GM23338 (cell line): ENCODE data around the gene TMEM121. TPM values are rescaled to one million over a fixed set of nuclear protein-coding genes. Genes with fewer than 3 reads are reported as not detected.

ENCODE experiments used
- ATAC-seq: fragments of 200-7000 bp; cut with Tn5 transposase; 3 replicates; pipeline ENCODE4 v1.9.1; 2020
- DNase-seq: peaks from one replicate; pipeline ENCODE4 v3.0.0-alpha.2; 2015; ENCODE audit warnings: low spot score
- H2AFZ ChIP-seq: fragments of 200-600 bp; sonication (generic); 2 replicates; pipeline ENCODE4 v1.8.0; 2016; ENCODE audit warnings: antibody characterized with exemption, mild to moderate bottlenecking, moderate library complexity
- H3F3A ChIP-seq: fragments of 200-600 bp; sonication (generic); replicated peaks from 2 replicates; pipeline ENCODE4 v1.8.0; 2017; ENCODE audit warnings: antibody characterized with exemption, mixed run types, low read depth
- H3K27ac ChIP-seq: fragments of 200-600 bp; sonication (generic); 2 replicates; pipeline ENCODE4 v1.6.1; 2016; ENCODE audit warnings: low read depth
- H3K27me3 ChIP-seq: fragments of 200-600 bp; sonication (generic); 2 replicates; pipeline ENCODE4 v1.8.0; 2016; ENCODE audit warnings: mild to moderate bottlenecking, mixed run types, moderate library complexity; ENCODE audit not compliant: insufficient read depth
- H3K36me3 ChIP-seq: fragments of 200-600 bp; sonication (generic); 2 replicates; pipeline ENCODE4 v1.8.0; 2016; ENCODE audit warnings: mild to moderate bottlenecking; ENCODE audit not compliant: insufficient read depth
- H3K4me1 ChIP-seq: fragments of 200-600 bp; sonication (generic); 2 replicates; pipeline ENCODE4 v1.8.0; 2016; ENCODE audit warnings: mild to moderate bottlenecking, moderate library complexity; ENCODE audit not compliant: insufficient read depth
- H3K4me2 ChIP-seq: fragments of 200-600 bp; sonication (generic); 2 replicates; pipeline ENCODE4 v1.7.1; 2017; ENCODE audit warnings: mixed run types
- H3K4me3 ChIP-seq: fragments of 200-600 bp; sonication (generic); 2 replicates; pipeline ENCODE4 v1.6.1; 2016; ENCODE audit warnings: mixed run types
- H3K79me2 ChIP-seq: fragments of 200-600 bp; sonication (generic); replicated peaks from 2 replicates; pipeline ENCODE4 v1.8.0; 2017; ENCODE audit warnings: mild to moderate bottlenecking; ENCODE audit not compliant: insufficient read depth
- H3K9me2 ChIP-seq: fragments of 200-600 bp; sonication (generic); 2 replicates; pipeline ENCODE4 v1.8.0; 2017; ENCODE audit not compliant: insufficient read depth
- H4K20me1 ChIP-seq: fragments of 200-600 bp; sonication (generic); replicated peaks from 2 replicates; pipeline ENCODE4 v1.8.0; 2017; ENCODE audit warnings: mild to moderate bottlenecking; ENCODE audit not compliant: insufficient read depth
- H3K27ac Mint-ChIP-seq: 2 replicates; pipeline ENCODE4 v1.8.0; 2020; ENCODE audit warnings: inconsistent platforms, mild to moderate bottlenecking, moderate library complexity, mixed read lengths
- H3K27me3 Mint-ChIP-seq: 3 replicates; pipeline ENCODE4 v1.8.0; 2022; ENCODE audit warnings: low read depth, mild to moderate bottlenecking, moderate library complexity, mixed read lengths, inconsistent platforms; ENCODE audit not compliant: insufficient read depth, poor library complexity
- H3K36me3 Mint-ChIP-seq: 3 replicates; pipeline ENCODE4 v1.8.0; 2021; ENCODE audit warnings: low read depth, mild to moderate bottlenecking, inconsistent platforms, moderate library complexity, mixed read lengths
- H3K4me1 Mint-ChIP-seq: 3 replicates; pipeline ENCODE4 v1.8.0; 2020; ENCODE audit warnings: mild to moderate bottlenecking, inconsistent platforms, mixed read lengths
- H3K4me3 Mint-ChIP-seq: 3 replicates; pipeline ENCODE4 v1.8.0; 2021; ENCODE audit warnings: moderate library complexity, mild to moderate bottlenecking, inconsistent platforms, mixed read lengths
- H3K9me3 Mint-ChIP-seq: 3 replicates; pipeline ENCODE4 v1.8.0; 2020; ENCODE audit warnings: moderate library complexity, mild to moderate bottlenecking, inconsistent platforms, mixed read lengths
- CREB1 ChIP-seq: fragments of 250-450 bp; sonication (Bioruptor Pico); IDR thresholded peaks from 2 replicates; pipeline ENCODE4 v1.5.0; 2020; ENCODE audit warnings: low read depth, mild to moderate bottlenecking, moderate library complexity
- EZH2 ChIP-seq: fragments of 200-600 bp; sonication (generic); IDR thresholded peaks from one replicate; pipeline ENCODE4 v1.8.0; 2017; ENCODE audit warnings: antibody characterized with exemption, mild to moderate bottlenecking, low read depth; ENCODE audit not compliant: unreplicated experiment
- EZH2phosphoT487 ChIP-seq: fragments of 200-600 bp; sonication (generic); IDR thresholded peaks from one replicate; pipeline ENCODE4 v1.8.1; 2018; ENCODE audit warnings: antibody characterized with exemption; ENCODE audit not compliant: unreplicated experiment
- JUNB ChIP-seq: IDR thresholded peaks from one replicate; pipeline ENCODE4 v1.6.1; 2016; ENCODE audit warnings: antibody characterized with exemption; ENCODE audit not compliant: unreplicated experiment
- NANOG ChIP-seq: IDR thresholded peaks from 2 replicates; pipeline ENCODE4 v1.6.1; 2016; ENCODE audit warnings: antibody characterized with exemption, borderline replicate concordance
- POLR2AphosphoS5 ChIP-seq: IDR thresholded peaks from 2 replicates; pipeline ENCODE4 v1.6.1; 2016; ENCODE audit warnings: antibody characterized with exemption, low read depth
- STAT1 ChIP-seq: IDR thresholded peaks from one replicate; pipeline ENCODE4 v1.6.1; 2016; ENCODE audit warnings: antibody characterized with exemption; ENCODE audit not compliant: unreplicated experiment
- ZNF114 ChIP-seq: fragments of 250-450 bp; sonication (Bioruptor Pico); IDR thresholded peaks from 2 replicates; pipeline ENCODE4 v1.5.0; 2020; ENCODE audit warnings: mild to moderate bottlenecking, moderate library complexity
- ZNF331 ChIP-seq: fragments of 250-450 bp; sonication (Bioruptor Pico); IDR thresholded peaks from 2 replicates; pipeline ENCODE4 v1.5.0; 2020; ENCODE audit warnings: low read depth, mild to moderate bottlenecking, moderate library complexity
- polyA plus RNA-seq: library from polyadenylated mRNA; unstranded; fragments of >200 nt; fragmentation: Nextera tagmentation; extraction: Ambion mirVana; gene quantifications from 2 replicates; pipeline ENCODE4 v1.2.1, GENCODE V29; 2016
- total RNA-seq: library from RNA; depleted of rRNA; stranded (reverse); fragments of >200 nt; shearing (Covaris generic); gene quantifications from 2 replicates; pipeline ENCODE4 v1.2.3, GENCODE V29; 2014
- TF ChIP-seq, protein P1 (sequence below): IDR thresholded peaks from one replicate; pipeline ENCODE4 v1.6.1; 2018; ENCODE audit warnings: antibody characterized with exemption; ENCODE audit not compliant: unreplicated experiment
- TF ChIP-seq, protein P2 (sequence below), 2 experiments: fragments of 200-600 bp in 1 of 2; sonication (generic) in 1 of 2; conservative IDR thresholded peaks; 2 replicates each; pipeline versions ENCODE4 v1.5.1 to v1.6.1; 2016 to 2017; ENCODE audit warnings: antibody characterized with exemption in 2 of 2, low read depth in 2 of 2, mild to moderate bottlenecking in 2 of 2, moderate library complexity in 1 of 2
- TF ChIP-seq, protein P3 (sequence below): fragments of 250-450 bp; sonication (Bioruptor Pico); IDR thresholded peaks from 2 replicates; pipeline ENCODE4 v1.5.0; 2020; ENCODE audit warnings: mild to moderate bottlenecking, moderate library complexity

The TMEM121 gene
- total and polyA plus RNA-seq, 2 experiments from 2014 or later = 0.13 to 1.3 TPM

- TF ChIP-seq, protein P1, sequence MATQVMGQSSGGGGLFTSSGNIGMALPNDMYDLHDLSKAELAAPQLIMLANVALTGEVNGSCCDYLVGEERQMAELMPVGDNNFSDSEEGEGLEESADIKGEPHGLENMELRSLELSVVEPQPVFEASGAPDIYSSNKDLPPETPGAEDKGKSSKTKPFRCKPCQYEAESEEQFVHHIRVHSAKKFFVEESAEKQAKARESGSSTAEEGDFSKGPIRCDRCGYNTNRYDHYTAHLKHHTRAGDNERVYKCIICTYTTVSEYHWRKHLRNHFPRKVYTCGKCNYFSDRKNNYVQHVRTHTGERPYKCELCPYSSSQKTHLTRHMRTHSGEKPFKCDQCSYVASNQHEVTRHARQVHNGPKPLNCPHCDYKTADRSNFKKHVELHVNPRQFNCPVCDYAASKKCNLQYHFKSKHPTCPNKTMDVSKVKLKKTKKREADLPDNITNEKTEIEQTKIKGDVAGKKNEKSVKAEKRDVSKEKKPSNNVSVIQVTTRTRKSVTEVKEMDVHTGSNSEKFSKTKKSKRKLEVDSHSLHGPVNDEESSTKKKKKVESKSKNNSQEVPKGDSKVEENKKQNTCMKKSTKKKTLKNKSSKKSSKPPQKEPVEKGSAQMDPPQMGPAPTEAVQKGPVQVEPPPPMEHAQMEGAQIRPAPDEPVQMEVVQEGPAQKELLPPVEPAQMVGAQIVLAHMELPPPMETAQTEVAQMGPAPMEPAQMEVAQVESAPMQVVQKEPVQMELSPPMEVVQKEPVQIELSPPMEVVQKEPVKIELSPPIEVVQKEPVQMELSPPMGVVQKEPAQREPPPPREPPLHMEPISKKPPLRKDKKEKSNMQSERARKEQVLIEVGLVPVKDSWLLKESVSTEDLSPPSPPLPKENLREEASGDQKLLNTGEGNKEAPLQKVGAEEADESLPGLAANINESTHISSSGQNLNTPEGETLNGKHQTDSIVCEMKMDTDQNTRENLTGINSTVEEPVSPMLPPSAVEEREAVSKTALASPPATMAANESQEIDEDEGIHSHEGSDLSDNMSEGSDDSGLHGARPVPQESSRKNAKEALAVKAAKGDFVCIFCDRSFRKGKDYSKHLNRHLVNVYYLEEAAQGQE = no peak
- no peak for TF ChIP-seq POLR2AphosphoS5
- TF ChIP-seq EZH2 = no peak
- no peak for TF ChIP-seq ZNF114 (CRISPR knock-in tag)
- TF ChIP-seq STAT1 = no peak
- TF ChIP-seq CREB1 (CRISPR knock-in tag) = no peak
- TF ChIP-seq NANOG = no peak
- TF ChIP-seq, protein P2, sequence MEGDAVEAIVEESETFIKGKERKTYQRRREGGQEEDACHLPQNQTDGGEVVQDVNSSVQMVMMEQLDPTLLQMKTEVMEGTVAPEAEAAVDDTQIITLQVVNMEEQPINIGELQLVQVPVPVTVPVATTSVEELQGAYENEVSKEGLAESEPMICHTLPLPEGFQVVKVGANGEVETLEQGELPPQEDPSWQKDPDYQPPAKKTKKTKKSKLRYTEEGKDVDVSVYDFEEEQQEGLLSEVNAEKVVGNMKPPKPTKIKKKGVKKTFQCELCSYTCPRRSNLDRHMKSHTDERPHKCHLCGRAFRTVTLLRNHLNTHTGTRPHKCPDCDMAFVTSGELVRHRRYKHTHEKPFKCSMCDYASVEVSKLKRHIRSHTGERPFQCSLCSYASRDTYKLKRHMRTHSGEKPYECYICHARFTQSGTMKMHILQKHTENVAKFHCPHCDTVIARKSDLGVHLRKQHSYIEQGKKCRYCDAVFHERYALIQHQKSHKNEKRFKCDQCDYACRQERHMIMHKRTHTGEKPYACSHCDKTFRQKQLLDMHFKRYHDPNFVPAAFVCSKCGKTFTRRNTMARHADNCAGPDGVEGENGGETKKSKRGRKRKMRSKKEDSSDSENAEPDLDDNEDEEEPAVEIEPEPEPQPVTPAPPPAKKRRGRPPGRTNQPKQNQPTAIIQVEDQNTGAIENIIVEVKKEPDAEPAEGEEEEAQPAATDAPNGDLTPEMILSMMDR (conservative IDR thresholded peaks at IDR 0.05; ENCODE audit: low read depth in 2 of 2) = no peak
- TF ChIP-seq EZH2phosphoT487 = no peak
- no peak for TF ChIP-seq ZNF331 (CRISPR knock-in tag)
- TF ChIP-seq JUNB = no peak
Observed at GRCh38 chr14:105478398-105479251, 47.8 kb upstream of the TMEM121 start (continued).

DNA sequence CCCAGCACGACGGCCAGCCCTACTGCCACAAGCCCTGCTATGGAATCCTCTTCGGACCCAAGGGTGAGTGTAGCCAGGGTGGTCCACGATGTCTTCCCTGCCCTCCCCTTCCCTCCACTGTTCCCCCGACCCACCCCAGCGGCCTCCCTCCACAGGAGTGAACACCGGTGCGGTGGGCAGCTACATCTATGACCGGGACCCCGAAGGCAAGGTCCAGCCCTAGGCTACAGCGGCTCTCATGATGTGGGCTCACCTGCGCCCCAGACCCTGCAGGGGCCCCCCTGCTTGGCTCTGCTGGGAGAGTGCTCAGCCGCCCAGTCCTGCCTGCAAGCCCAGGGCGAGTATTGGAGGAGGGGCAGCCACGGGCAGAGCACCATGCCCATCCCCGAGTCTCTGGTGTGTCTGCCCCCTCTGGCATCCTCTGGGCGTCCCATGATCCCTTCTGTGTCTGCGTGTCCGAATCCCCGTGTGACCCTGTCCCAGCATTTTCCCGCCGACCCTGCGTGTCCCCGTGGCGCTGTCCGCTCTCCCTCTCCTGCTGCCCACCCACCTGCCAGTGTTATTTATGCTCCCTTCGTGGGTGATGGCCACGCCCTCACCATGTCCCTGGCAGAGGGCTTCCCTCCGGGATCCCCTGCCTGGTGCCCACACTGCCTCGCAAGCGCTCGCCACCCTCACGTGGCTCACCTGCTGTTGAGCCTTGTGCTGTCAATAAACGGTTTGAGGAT is 46.8 kb upstream of the TMEM121 start:
- no peak overlapping the region for H3K27ac Mint-ChIP-seq
- no peaks in the 10 kb centered on the region for H3K9me3 Mint-ChIP-seq
- peak overlapping the region; percentile 56 for H3K4me3 Mint-ChIP-seq
- Histone ChIP-seq H3K4me1 (peaks cover 17% of the 10 kb centered on the region; the same call in 1 of the 2 replicates), H3F3A (0 out of 2 replicates have a peak, but pooled peaks cover 4% of the 10 kb centered on the region), H3K4me3 (peak overlapping the region; percentile 47), H3K4me2 (peak overlapping the region; percentile 72), H2AFZ (no peak overlapping the region), H3K79me2 (no peaks in the 10 kb centered on the region), H3K9me2 (no peaks in the 10 kb centered on the region), H3K27ac (no peak overlapping the region), H3K36me3 (no peaks in the 10 kb centered on the region), H3K27me3 (peaks cover 92% of the 10 kb centered on the region), H4K20me1 (no peaks in the 10 kb centered on the region)
- no peaks in the 10 kb centered on the region for H3K36me3 Mint-ChIP-seq
- peaks cover 66% of the 10 kb centered on the region for H3K27me3 Mint-ChIP-seq
- DNase-seq = no peak
- peaks cover 20% of the 10 kb centered on the region; the same call in 2 of the 3 replicates for H3K4me1 Mint-ChIP-seq
- TF ChIP-seq EZH2 (peak; percentile 78), POLR2AphosphoS5 (no peak), ZNF331 (CRISPR knock-in tag) (no peak), EZH2phosphoT487 (no peak)
- TF ChIP-seq, protein P3, sequence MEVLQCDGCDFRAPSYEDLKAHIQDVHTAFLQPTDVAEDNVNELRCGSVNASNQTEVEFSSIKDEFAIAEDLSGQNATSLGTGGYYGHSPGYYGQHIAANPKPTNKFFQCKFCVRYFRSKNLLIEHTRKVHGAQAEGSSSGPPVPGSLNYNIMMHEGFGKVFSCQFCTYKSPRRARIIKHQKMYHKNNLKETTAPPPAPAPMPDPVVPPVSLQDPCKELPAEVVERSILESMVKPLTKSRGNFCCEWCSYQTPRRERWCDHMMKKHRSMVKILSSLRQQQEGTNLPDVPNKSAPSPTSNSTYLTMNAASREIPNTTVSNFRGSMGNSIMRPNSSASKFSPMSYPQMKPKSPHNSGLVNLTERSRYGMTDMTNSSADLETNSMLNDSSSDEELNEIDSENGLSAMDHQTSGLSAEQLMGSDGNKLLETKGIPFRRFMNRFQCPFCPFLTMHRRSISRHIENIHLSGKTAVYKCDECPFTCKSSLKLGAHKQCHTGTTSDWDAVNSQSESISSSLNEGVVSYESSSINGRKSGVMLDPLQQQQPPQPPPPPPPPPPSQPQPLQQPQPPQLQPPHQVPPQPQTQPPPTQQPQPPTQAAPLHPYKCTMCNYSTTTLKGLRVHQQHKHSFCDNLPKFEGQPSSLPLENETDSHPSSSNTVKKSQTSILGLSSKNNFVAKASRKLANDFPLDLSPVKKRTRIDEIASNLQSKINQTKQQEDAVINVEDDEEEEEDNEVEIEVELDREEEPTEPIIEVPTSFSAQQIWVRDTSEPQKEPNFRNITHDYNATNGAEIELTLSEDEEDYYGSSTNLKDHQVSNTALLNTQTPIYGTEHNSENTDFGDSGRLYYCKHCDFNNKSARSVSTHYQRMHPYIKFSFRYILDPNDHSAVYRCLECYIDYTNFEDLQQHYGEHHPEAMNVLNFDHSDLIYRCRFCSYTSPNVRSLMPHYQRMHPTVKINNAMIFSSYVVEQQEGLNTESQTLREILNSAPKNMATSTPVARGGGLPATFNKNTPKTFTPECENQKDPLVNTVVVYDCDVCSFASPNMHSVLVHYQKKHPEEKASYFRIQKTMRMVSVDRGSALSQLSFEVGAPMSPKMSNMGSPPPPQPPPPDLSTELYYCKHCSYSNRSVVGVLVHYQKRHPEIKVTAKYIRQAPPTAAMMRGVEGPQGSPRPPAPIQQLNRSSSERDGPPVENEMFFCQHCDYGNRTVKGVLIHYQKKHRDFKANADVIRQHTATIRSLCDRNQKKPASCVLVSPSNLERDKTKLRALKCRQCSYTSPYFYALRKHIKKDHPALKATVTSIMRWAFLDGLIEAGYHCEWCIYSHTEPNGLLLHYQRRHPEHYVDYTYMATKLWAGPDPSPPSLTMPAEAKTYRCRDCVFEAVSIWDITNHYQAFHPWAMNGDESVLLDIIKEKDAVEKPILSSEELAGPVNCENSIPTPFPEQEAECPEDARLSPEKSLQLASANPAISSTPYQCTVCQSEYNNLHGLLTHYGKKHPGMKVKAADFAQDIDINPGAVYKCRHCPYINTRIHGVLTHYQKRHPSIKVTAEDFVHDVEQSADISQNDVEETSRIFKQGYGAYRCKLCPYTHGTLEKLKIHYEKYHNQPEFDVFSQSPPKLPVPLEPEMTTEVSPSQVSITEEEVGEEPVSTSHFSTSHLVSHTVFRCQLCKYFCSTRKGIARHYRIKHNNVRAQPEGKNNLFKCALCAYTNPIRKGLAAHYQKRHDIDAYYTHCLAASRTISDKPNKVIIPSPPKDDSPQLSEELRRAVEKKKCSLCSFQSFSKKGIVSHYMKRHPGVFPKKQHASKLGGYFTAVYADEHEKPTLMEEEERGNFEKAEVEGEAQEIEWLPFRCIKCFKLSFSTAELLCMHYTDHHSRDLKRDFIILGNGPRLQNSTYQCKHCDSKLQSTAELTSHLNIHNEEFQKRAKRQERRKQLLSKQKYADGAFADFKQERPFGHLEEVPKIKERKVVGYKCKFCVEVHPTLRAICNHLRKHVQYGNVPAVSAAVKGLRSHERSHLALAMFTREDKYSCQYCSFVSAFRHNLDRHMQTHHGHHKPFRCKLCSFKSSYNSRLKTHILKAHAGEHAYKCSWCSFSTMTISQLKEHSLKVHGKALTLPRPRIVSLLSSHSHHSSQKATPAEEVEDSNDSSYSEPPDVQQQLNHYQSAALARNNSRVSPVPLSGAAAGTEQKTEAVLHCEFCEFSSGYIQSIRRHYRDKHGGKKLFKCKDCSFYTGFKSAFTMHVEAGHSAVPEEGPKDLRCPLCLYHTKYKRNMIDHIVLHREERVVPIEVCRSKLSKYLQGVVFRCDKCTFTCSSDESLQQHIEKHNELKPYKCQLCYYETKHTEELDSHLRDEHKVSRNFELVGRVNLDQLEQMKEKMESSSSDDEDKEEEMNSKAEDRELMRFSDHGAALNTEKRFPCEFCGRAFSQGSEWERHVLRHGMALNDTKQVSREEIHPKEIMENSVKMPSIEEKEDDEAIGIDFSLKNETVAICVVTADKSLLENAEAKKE (CRISPR knock-in tag) = no peak
- no peak for ATAC-seq
